NB4 (cell line): ENCODE results near the gene TMEM184C.

Experiments used
- DNase-seq: peaks from one replicate; pipeline ENCODE4 v3.0.0; 2010; ENCODE audit warnings: low read depth
- H3K4me3 ChIP-seq: one replicate; pipeline ENCODE4 v1.5.1; 2011; ENCODE audit warnings: mild to moderate bottlenecking, low read depth, low read length, moderate library complexity
- CTCF ChIP-seq: IDR thresholded peaks from one replicate; pipeline ENCODE4 v1.5.1; 2012; ENCODE audit warnings: low read depth, low read length
- MAX ChIP-seq: IDR thresholded peaks from 2 replicates; pipeline ENCODE4 v1.6.1; 2011; ENCODE audit warnings: low read depth, low read length
- MYC ChIP-seq: IDR thresholded peaks from 2 replicates; pipeline ENCODE4 v1.6.1; 2011; ENCODE audit warnings: low read depth, low read length
- POLR2A ChIP-seq: IDR thresholded peaks from 2 replicates; pipeline ENCODE4 v1.6.1; 2011; ENCODE audit warnings: mild to moderate bottlenecking; ENCODE audit not compliant: insufficient read length; ENCODE audit errors: extremely low read depth

Gene TMEM184C

DNA sequence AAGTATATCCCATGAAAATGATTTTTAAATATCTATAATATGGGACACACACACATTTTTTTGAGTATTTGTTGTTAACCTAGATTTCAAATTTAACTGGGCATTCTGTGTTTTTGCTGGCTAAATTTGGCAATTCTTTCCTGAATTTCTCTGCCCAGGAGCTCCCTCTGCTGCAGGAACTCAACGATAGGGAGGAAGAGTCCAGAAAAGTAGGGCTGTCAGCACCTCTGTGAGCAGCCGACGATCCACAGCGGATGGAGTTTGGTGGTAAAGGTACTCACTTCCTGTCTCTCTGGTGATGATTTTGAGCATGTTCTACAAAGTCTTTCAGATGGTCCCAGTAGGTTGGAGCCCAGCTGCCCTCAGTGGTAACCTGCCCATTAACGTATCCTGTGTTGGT, 23.1 kb upstream of the TMEM184C start:
- no peak for TF ChIP-seq MYC
- no peak for TF ChIP-seq MAX
- TF ChIP-seq CTCF: no peak
- no peak for TF ChIP-seq POLR2A
- DNase-seq: no peak
- H3K4me3 ChIP-seq: no peak overlapping the region

DNA sequence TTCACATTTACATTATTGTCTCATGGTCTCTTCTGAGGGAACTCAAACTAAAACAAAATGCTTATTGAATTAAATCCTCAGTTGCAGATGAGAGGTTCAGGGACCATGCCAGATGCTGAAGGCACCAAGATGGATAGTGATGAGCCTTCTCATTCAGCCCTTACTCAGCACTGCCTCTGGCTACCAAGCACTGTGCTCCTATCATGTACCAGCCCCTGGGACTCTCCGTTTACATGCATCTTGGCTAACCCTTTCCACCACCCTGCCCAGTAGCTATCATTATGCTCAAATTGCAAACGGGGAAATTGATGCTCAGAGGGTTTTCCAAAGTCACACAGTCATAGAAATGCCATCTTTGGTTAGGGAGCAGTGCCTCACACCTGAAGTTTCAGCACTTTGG, 22.6 kb upstream of the TMEM184C start:
- DNase-seq: no peak
- TF ChIP-seq MYC (no peak), POLR2A (no peak)
- H3K4me3 ChIP-seq: no peak overlapping the region

DNA sequence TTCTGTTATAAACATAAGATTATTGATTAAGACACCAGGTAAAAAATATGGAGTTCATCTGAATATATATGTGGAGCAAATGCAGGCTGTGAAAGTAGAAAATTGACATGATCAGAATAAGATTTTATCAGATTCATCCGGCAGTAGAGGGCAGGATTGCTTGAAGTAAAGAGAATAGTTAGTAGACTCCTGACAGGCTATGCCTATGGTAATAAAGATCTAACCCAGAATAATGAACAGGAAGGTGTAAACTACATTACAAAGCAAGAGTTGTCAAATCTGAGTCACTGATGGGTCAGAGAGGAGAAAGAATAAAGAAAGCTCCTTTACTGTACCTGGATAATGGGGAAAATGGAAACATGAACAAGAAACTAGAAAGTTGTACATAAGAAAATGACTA, 20.8 kb upstream of the TMEM184C start:
- DNase-seq: no peak
- no peak overlapping the region for H3K4me3 ChIP-seq
- no peak for TF ChIP-seq CTCF
- TF ChIP-seq MYC: no peak
- TF ChIP-seq POLR2A: no peak
- no peak for TF ChIP-seq MAX

DNA sequence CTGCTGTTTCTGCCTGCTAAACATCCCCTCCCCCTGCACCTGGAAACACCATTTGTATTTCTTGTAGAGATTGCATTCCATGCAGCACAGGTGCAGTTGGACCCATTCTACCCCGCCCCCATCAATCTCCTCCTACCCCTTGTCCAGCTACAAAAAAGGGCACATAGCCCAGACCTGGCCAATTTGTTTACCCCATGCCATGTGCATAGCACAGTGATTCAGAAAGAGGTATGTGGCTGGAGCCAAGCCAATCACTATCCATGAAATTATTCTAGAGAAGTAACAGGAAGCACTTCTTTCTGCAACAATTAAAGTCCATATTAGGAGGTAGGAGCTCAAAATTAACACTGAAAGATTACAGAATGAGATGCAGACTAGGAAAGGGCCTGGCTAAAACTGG, 20.2 kb upstream of the TMEM184C start:
- no peak for TF ChIP-seq POLR2A
- no peak for TF ChIP-seq CTCF
- no peak for TF ChIP-seq MAX
- TF ChIP-seq MYC: no peak
- no peak for DNase-seq
- H3K4me3 ChIP-seq: no peak overlapping the region

GRCh38 chr4:147597561-147597960, 19.6 kb upstream of the TMEM184C start:
- DNase-seq: no peak
- no peak for TF ChIP-seq CTCF
- TF ChIP-seq MAX: no peak
- no peak for TF ChIP-seq POLR2A
- no peak for TF ChIP-seq MYC
- no peak overlapping the region for H3K4me3 ChIP-seq

DNA sequence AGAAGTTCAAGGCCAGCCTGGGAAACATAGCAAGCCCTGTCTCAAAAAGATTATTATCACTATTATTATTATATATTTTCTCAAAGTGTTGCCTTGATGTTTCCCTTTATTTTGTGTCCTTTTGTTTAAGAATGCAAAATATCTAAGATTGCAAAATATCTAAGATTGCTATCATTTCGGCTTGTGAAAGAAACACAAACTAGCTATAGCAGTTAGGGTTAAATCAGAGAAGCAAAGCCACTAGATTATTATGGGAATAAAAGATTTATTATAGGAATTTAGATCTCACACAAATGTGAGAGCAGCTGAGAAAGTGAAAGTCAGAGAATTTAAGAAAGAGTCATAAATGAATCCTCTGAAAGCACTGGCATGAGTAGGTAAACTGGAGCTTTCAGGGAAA, 18.0 kb upstream of the TMEM184C start:
- DNase-seq: no peak
- TF ChIP-seq MYC: no peak
- no peak overlapping the region for H3K4me3 ChIP-seq

GRCh38 chr4:147599769-147600168, 17.4 kb upstream of the TMEM184C start:
- TF ChIP-seq CTCF (no peak), MYC (no peak), POLR2A (no peak), MAX (no peak)
- no peak overlapping the region for H3K4me3 ChIP-seq
- no peak for DNase-seq
